ENCODE results near the gene TLE3. TPM values are rescaled to one million over a fixed set of nuclear protein-coding genes. Genes with fewer than 3 reads are reported as not detected.

TLE3 gene
- total and polyA plus RNA-seq, 2 experiments from 2014 or later, result 20.5 to 38.2 TPM

GRCh38 chr15:70088455-70088854 is 9.3 kb downstream of the TLE3 start:
- no peak for TF ChIP-seq CTCF (IDR thresholded peaks at IDR 0.05; ENCODE audit: low read depth, low read length)
- DNase-seq (ENCODE audit: low read depth in 1 of 2, low spot score in 1 of 2), result peak in 1 of 2 donors; percentile 84
- Histone ChIP-seq H3K4me1 (ENCODE audit: low read depth) (peaks cover 32% of the 10 kb centered on the region), H3K27me3 (peaks cover 46% of the 10 kb centered on the region), H3K27ac (no peak overlapping the region), H3K4me3 (no peak overlapping the region), H3K36me3 (no peaks in the 10 kb centered on the region), H3K9me3 (ENCODE audit: low read depth) (no peaks in the 10 kb centered on the region)

- Histone ChIP-seq H3K4me3 (no peak overlapping the region), H3K4me1 (ENCODE audit: low read depth) (peaks cover 32% of the 10 kb centered on the region), H3K27ac (no peak overlapping the region), H3K27me3 (peaks cover 47% of the 10 kb centered on the region), H3K9me3 (ENCODE audit: low read depth) (no peaks in the 10 kb centered on the region), H3K36me3 (no peaks in the 10 kb centered on the region)
- DNase-seq (ENCODE audit: low read depth in 1 of 2, low spot score in 1 of 2), result no peak
- no peak for TF ChIP-seq CTCF (IDR thresholded peaks at IDR 0.05; ENCODE audit: low read depth, low read length)
These were observed 9.9 kb downstream of the TLE3 start for GRCh38 chr15:70087708-70088352.

GRCh38 chr15:70086636-70087035 is 11.1 kb downstream of the TLE3 start:
- peaks cover 43% of the 10 kb centered on the region for H3K27me3 ChIP-seq
- H3K4me3 ChIP-seq, result no peak overlapping the region
- TF ChIP-seq CTCF (IDR thresholded peaks at IDR 0.05; ENCODE audit: low read depth, low read length), result no peak
- DNase-seq (ENCODE audit: low read depth in 1 of 2, low spot score in 1 of 2), result no peak
- no peaks in the 10 kb centered on the region for H3K36me3 ChIP-seq
- H3K4me1 ChIP-seq (ENCODE audit: low read depth), result peaks cover 24% of the 10 kb centered on the region
- no peak overlapping the region for H3K27ac ChIP-seq
- H3K9me3 ChIP-seq (ENCODE audit: low read depth), result no peaks in the 10 kb centered on the region

- Histone ChIP-seq H3K4me3 (no peak overlapping the region), H3K4me1 (ENCODE audit: low read depth) (peaks cover 18% of the 10 kb centered on the region), H3K36me3 (peaks cover 6% of the 10 kb centered on the region), H3K27ac (no peak overlapping the region), H3K9me3 (ENCODE audit: low read depth) (no peaks in the 10 kb centered on the region), H3K27me3 (peaks cover 59% of the 10 kb centered on the region)
- TF ChIP-seq CTCF (IDR thresholded peaks at IDR 0.05; ENCODE audit: low read depth, low read length), result no peak
- no peak for DNase-seq (ENCODE audit: low read depth in 1 of 2, low spot score in 1 of 2)
These were observed 13.3 kb downstream of the TLE3 start for GRCh38 chr15:70084461-70084860.

GRCh38 chr15:70083946-70084345 is 13.8 kb downstream of the TLE3 start:
- DNase-seq (ENCODE audit: low read depth in 1 of 2, low spot score in 1 of 2), result no peak
- no peak for TF ChIP-seq CTCF (IDR thresholded peaks at IDR 0.05; ENCODE audit: low read depth, low read length)
- no peak overlapping the region for H3K4me3 ChIP-seq
- H3K9me3 ChIP-seq (ENCODE audit: low read depth), result no peaks in the 10 kb centered on the region
- H3K4me1 ChIP-seq (ENCODE audit: low read depth), result peaks cover 13% of the 10 kb centered on the region
- H3K27me3 ChIP-seq, result peaks cover 59% of the 10 kb centered on the region
- no peak overlapping the region for H3K27ac ChIP-seq
- peaks cover 6% of the 10 kb centered on the region for H3K36me3 ChIP-seq
